ENCODE data around the gene EDNRB.

Gene EDNRB

GRCh38 chr13:77883328-77883727 is 35.3 kb downstream of the EDNRB start:
- no peak for TF ChIP-seq CTCF (IDR thresholded peaks at IDR 0.05)
- H3K4me3 Mint-ChIP-seq, result no peak overlapping the region

DNA sequence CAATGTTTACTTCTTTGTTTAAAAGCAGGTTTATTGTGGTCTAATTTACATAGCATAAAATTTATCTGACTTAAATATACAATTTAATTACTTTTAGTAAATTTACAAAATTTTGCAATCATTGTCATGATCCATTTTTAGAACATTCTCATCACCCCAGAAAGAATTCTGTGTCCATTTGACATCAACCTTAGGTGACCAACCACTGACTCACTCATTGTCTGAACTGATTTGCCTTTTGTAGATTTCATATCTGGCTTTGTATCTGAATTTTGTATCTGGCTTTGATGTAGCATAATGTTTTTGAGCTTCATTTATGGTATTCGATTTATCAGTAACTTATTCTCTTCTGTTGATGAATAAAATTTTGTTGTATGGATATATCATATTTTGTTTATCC is 40.4 kb downstream of the EDNRB start:
- Mint-ChIP-seq H3K4me1 (peaks cover 4% of the 10 kb centered on the region), H3K27ac (no peak overlapping the region), H3K27me3 (ENCODE audit: low read depth, poor library complexity) (no peaks in the 10 kb centered on the region), H3K4me3 (no peak overlapping the region), H3K36me3 (ENCODE audit: low read depth) (no peaks in the 10 kb centered on the region), H3K9me3 (no peaks in the 10 kb centered on the region)
- no peak for TF ChIP-seq CTCF (IDR thresholded peaks at IDR 0.05)
- no peak for DNase-seq

More at GRCh38 chr13:77883328-77883727, 35.3 kb downstream of the EDNRB start:
- Mint-ChIP-seq H3K4me1 (no peaks in the 10 kb centered on the region), H3K9me3 (no peaks in the 10 kb centered on the region), H3K27me3 (ENCODE audit: low read depth, poor library complexity) (no peaks in the 10 kb centered on the region), H3K27ac (no peak overlapping the region), H3K36me3 (ENCODE audit: low read depth) (no peaks in the 10 kb centered on the region)
- DNase-seq, result no peak

- Mint-ChIP-seq H3K27ac (no peak overlapping the region), H3K9me3 (no peaks in the 10 kb centered on the region), H3K27me3 (ENCODE audit: low read depth, poor library complexity) (no peaks in the 10 kb centered on the region), H3K4me3 (no peak overlapping the region), H3K36me3 (ENCODE audit: low read depth) (no peaks in the 10 kb centered on the region), H3K4me1 (peaks cover 4% of the 10 kb centered on the region)
- no peak for TF ChIP-seq CTCF (IDR thresholded peaks at IDR 0.05)
- no peak for DNase-seq
These were observed 42.5 kb downstream of the EDNRB start for GRCh38 chr13:77876176-77876575.

GRCh38 chr13:77874406-77874805 is 44.2 kb downstream of the EDNRB start:
- H3K27me3 Mint-ChIP-seq (ENCODE audit: low read depth, poor library complexity), result peaks cover 3% of the 10 kb centered on the region
- no peak for DNase-seq
- no peak overlapping the region for H3K27ac Mint-ChIP-seq
- no peaks in the 10 kb centered on the region for H3K36me3 Mint-ChIP-seq (ENCODE audit: low read depth)
- no peak for TF ChIP-seq CTCF (IDR thresholded peaks at IDR 0.05)
- H3K4me1 Mint-ChIP-seq, result peaks cover 4% of the 10 kb centered on the region
- H3K9me3 Mint-ChIP-seq, result no peaks in the 10 kb centered on the region
- H3K4me3 Mint-ChIP-seq, result no peak overlapping the region

- Mint-ChIP-seq H3K4me1 (peaks cover 4% of the 10 kb centered on the region), H3K4me3 (no peak overlapping the region), H3K36me3 (ENCODE audit: low read depth) (no peaks in the 10 kb centered on the region), H3K27ac (no peak overlapping the region), H3K27me3 (ENCODE audit: low read depth, poor library complexity) (peaks cover 3% of the 10 kb centered on the region), H3K9me3 (peaks cover 3% of the 10 kb centered on the region)
- DNase-seq, result no peak
- TF ChIP-seq CTCF (IDR thresholded peaks at IDR 0.05), result no peak
These were observed 45.6 kb downstream of the EDNRB start for GRCh38 chr13:77872995-77873394.

DNA sequence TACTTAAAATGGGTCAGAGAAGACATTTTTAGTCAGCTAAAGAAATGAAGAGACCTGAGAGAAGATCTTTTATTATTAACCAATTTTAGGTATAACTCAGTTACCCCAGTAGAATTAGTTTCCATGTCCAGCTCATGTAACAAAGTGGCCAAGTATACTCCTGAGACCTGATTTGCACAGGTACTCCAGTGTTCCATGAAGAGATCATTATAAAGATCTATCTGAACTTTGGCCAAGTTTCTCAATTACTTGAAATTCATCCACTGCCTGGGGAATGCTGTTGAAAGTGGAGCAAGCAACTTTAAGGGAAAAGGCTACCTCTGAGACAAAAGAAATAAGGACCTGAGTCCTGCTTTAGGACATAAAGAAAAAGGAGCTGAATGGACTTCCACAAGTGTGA is 47.0 kb downstream of the EDNRB start:
- H3K36me3 Mint-ChIP-seq (ENCODE audit: low read depth), result no peaks in the 10 kb centered on the region
- TF ChIP-seq CTCF (IDR thresholded peaks at IDR 0.05), result no peak
- H3K4me3 Mint-ChIP-seq, result no peak overlapping the region
- peaks cover 3% of the 10 kb centered on the region for H3K27me3 Mint-ChIP-seq (ENCODE audit: low read depth, poor library complexity)
- no peak for DNase-seq
- peaks cover 4% of the 10 kb centered on the region for H3K4me1 Mint-ChIP-seq
- H3K9me3 Mint-ChIP-seq, result peaks cover 9% of the 10 kb centered on the region
- H3K27ac Mint-ChIP-seq, result no peak overlapping the region
